HG03432 (cell line): ENCODE data around the gene DCAF7.

Experiments used
- ATAC-seq: cut with Tn5 transposase; IDR thresholded peaks from one replicate; pipeline ENCODE4 v1.9.1; 2021; ENCODE audit warnings: mild to moderate bottlenecking, moderate library complexity; ENCODE audit not compliant: unreplicated experiment

DCAF7 gene

GRCh38 chr17:63549946-63550816, at the start of gene DCAF7:
Gene DCAF7, plus strand, starts transcription at chr17:63550477. Its CDS starts 201 bp downstream, at chr17:63550678.
- peak; percentile 93 for ATAC-seq

DNA sequence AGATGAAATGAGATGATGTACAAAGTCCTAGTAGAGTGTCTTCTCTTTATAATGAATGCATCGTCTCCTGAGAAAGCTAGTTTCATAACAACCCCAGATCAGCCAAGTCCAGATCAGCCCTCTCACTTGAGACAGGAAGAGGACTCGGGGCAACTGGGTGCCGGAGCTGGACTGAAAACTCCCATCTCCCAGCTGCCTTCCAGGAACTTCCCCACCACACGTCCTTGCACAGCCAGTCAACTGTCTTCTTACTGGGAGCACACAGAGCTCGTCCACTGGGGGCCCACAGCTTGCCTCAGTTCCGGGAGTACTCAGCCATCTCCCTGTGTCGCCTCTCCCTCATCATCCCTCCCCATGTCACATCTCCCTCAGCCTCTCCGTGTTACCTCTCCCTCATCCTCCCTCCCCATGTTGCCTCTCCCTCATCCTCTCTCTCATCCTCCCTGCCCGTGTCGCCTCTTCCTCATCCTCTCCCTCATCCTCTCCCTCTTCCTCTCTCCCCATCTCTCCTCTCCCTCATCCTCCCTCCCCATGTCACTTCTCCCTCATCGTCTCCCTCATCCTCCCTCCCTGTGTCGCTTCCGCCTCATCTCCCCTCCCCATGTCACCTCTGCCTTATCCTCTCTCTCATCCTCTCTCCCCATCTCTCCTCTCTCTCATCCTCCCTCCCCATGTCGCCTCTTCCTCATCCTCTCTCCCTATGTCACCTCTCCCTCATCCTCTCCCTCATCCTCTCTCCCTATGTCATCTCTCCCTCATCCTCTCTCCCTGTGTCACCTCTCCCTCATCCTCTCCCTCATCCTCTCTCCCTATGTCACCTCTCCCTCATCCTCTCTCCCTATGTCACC, 49.5 kb upstream of the DCAF7 start:
- ATAC-seq: no peak

DNA sequence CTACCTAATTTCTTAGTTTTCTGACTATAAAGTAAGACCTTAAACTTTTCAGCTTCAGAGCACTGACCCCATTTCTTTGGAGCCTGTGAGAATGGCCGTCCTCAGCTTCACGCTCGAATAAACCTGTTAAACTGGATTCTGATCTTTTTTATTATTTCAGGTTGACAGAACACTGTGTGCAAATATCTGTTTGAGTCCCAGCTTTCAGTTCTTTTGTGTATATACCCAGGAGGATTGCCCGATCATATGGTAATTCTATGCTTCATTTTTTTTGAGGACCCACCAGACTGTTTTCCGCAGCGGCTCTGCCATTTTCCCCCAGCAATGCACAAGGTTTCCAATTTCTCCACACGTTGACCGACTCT, 47.0 kb upstream of the DCAF7 start:
- ATAC-seq: no peak

DNA sequence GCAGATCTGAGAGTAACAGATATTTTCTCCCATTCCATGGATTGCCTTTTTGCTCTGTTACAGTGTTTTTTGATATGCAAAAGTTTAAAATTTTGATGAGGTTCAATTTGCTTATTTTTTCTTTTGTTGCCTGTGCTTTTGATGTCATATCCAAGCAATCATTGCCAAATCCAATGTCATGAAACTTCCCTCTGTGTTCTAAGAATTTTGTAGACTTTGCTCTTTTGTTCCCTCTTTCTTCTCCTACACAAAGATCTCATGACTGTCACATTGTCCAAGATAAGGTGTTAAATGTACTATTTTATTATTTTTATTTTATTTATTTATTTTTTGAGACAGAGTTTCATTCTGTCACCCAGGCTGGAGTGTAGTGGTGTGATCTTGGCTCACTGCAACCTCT, 46.0 kb upstream of the DCAF7 start:
- ATAC-seq: no peak

DNA sequence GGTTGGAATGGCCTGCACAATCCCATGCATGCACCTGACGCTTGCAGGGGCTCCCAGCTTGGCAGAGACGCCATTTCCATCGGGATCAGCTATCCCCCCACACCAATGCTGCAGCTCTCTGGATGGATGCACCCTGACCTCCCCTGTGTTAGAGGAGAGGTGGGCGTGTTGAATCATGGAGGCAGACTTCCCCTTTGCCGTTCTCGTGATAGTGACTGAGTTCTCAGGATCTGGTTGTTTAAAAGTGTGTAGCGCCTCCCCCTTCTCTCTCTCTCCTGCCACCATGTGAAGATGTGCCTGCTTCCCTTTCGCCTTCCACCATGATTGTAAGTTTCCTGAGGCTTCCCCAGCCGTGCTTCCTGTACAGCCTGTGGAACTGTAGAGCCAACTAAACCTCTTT, 44.9 kb upstream of the DCAF7 start:
- ATAC-seq: no peak

DNA sequence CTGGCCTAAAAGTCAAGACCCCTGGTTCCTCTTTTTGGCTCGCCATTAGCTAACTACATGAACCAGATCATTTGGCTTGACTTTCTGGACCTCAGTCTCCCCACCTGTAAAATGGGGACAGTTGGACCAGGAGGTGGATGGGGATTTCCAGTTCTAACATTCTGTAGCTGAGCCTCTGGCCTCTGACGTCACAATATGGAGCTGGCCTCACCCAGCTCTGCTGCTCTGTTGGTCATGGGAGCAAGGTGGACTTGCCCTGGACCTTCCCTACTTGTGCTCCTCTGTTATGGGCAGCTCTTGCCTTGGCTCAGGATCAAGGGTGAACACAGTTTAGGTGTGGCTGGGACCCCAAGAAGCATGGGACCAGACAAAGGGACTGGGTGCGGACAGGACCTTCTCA, 43.6 kb upstream of the DCAF7 start:
- ATAC-seq: no peak

GRCh38 chr17:63511331-63511730, 38.9 kb upstream of the DCAF7 start:
- ATAC-seq: no peak

DNA sequence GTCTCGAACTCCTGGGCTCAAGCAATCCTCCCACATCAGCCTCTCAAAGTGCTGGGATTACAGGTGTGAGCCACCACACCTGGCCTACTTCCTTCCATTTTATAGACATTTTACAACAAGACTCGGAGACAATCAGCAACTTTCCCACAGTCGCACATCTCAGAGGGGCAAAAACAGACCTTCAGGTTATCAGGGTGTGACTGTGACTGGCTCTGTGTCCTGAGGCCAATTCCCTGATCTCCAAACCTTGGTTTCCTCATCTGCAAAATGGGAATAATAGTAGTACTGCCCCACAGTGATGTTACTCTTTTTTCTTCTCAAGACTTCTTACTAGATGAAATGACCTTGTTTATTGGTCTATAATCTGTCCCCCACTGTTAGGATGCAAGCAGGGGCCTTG, 37.9 kb upstream of the DCAF7 start:
- ATAC-seq: no peak

DNA sequence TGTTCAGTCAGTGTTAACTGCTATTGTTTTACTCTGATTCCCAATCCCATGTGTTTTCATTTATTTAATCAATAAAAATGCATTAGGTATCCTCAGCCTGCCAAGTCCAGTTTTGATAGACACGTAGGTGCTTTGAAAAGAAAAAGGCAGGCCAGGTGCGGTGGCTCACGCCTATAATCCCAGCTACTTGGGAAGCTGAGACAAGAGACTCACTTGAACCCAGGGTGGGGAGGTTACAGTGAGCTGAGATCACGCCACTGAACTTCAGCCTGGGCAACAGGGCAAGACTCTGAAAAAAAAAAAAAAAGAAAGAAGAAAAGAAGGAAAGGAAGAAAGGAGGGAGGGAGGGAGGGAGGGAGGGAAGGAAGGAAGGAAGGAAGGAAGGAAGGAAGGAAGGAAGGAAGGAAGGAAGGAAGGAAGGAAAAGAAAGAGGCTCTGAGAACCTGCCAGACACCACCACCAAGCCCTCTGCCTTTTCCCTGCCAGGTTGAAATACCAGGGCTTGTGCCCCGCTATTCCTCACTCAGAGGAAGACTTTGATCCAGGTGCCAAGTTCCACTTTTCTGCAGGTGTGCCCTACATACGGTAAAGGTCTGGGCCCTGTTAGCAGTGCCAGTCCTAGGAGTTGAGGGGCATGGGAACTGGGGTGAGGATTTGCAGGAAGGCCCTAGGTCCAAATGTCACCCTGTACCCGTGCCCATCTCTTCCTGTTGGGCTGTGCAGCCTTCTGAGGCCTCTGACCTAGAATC, 37.2 kb upstream of the DCAF7 start:
- ATAC-seq: no peak

- no peak for ATAC-seq
Observed at GRCh38 chr17:63514477-63514876, 35.8 kb upstream of the DCAF7 start.

- ATAC-seq: no peak
Observed at GRCh38 chr17:63514974-63515373, 35.3 kb upstream of the DCAF7 start.

DNA sequence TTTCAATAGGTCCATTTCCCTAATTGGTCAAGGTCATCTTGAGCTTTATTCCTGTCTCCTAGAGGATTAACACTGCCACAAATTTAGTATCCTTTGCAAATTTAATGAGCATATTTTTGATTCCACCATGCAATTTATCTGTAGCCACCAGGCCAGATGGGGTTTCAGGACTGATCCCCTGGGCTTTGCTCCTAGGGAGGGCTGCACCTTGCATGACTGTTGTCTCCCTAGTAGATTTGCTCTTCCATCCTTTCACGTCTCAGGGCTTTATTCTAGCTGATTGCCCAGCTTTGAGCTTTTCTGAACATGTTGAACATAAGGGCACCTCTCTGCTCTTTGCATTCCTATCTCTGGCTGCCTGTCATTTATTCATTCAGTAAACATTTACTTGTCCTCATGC, 34.9 kb upstream of the DCAF7 start:
- no peak for ATAC-seq

DNA sequence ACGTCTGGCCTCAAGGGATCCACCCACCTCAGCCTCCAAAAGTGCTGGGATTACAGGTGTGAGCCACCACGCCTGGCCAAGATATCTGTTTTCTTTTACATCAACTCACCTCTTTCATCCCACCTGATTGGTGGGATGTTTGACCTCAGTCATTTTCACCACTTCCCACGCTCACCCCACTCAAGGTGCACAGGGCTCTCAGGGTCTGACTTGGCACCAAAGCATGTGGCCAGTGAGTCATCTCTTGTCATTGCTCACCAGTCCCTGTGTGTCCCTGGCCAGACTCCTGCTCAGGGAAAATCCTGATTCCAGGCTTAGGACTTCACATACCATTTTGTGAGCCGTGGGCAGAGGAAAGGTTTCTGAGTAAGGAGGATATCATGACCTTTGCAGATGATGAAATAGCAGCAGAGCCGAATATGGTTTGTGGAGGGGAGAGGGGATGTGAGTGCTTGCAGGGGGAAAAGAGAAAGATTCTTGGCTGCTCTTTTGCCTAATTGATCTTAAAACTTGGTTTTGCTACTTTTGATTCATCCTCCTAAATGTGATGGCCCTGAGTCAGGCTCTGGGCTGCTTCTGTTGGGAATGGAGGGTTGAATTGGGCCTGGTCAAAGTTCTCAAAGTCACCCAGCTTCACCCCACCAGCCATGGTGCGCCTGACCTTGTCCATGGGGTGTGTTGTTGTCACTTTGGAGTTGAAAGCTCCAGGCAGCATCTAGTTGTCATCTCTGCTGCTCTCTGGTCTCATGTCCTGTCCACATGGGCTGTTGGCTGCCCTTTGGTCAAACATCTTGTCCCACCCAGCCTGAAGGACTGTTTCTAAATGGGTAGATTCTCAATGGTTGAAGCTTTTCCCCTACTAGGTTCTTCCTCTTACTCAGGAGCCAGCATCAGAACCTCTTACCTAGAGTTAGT, 33.1 kb upstream of the DCAF7 start:
- ATAC-seq: no peak

GRCh38 chr17:63517825-63518534, 32.3 kb upstream of the DCAF7 start:
- ATAC-seq: no peak

DNA sequence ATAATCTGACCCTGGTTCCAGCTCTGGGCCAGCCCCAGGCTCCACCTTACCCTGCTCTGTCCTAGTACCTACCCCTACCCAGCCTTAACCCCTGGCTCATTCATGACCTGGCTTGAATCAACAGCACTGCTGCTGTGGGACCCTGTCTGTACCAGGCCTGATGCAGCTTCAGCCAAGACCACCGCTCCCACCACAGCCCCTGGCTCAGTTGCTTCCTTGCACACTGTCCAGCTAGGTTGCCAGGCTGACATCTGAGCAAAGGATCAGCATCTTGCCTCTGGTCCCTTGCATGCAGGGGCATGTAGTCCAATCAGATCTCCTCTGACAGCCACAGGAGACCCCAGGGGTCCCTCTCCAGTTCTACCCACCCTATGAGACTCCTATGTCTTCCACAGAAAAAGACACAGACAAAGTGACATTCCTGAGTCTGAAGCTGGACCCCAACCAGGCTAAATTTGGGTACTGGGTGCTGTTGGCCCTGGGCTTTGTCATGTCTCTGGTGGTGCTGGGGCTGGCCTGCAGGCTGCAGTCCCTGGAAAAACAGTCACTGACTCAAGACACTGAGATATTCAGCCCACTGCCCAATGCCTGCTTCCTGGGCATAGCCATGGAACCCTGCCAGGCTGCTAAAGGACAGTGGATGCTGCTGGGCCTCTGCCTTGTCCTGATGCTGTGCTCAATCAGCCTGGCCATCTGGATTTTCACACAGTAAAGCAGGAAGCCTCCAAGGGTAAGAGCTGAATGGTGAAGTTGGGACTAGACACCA, 31.0 kb upstream of the DCAF7 start:
- no peak for ATAC-seq

DNA sequence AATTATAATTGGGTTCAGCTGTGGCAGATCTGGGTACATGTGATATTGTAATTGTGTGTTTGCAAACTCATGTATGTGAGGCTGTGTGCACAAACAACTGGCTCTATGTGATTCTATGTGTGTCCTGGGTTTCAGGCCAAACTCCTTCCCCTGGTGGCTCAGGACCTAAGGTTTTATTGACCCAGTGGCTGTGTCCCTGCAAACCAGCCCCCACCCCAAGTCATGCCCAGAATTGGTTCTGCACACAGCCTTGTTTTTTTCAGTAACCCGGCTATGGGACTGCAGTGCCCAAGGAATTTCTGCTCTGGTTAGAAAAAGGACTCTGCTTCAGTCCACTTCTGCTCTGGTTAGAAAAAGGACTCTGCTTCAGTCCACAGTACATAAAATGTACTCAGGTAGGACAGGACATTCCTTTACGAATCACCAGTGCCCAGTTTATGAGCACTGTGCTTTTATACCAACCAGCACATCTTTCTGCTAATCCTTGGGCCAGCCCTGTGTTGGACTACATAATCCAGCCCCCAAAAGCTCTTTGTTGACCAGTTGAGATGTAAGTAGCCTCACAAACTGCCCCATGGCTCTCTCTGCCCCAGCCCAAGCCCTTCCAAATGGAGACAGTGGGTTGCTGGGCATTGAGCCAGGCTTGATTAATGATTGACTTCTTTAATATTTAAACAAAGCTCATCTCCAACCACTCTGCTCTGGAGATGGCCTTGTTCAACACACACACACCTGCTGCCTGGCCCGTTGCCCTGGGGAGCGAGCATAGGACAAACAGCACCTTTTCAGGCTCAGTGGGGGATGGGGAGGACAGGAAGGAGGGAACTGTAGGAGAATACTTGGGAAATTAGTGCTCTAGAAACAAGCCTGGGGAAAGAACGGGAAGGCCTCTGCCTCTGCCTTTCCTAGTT, 30.1 kb upstream of the DCAF7 start:
- ATAC-seq: no peak

- ATAC-seq: no peak
Observed at GRCh38 chr17:63523253-63523855, 26.9 kb upstream of the DCAF7 start, which contains the start of gene KCNH6. Gene KCNH6, plus strand, starts transcription at chr17:63523358. Its CDS starts 56 bp downstream, at chr17:63523414.
